BLaER1 (cell line): ENCODE measurements around the gene PDE3B.
A peak's percentile ranks its signal among the peaks of the same experiment; 100 is the strongest.
"Not testable (repeated sequence)": the region's sequence is repeated elsewhere in the genome, so short reads cannot be mapped to it uniquely, and the experiment has no call there.

Source experiments
- H3K27ac ChIP-seq: shearing (Covaris generic); formaldehyde crosslinking; 2 replicates; pipeline ENCODE4 v1.8.1; 2022
- H3K27me3 ChIP-seq: shearing (Covaris generic); formaldehyde crosslinking; 2 replicates; pipeline ENCODE4 v1.8.1; 2022
- H3K36me3 ChIP-seq: shearing (Covaris generic); formaldehyde crosslinking; 2 replicates; pipeline ENCODE4 v1.8.1; 2022
- H3K4me1 ChIP-seq: shearing (Covaris generic); formaldehyde crosslinking; 2 replicates; pipeline ENCODE4 v1.8.1; 2022
- H3K4me2 ChIP-seq: shearing (Covaris generic); formaldehyde crosslinking; 2 replicates; pipeline ENCODE4 v1.8.1; 2022
- H3K4me3 ChIP-seq: shearing (Covaris generic); formaldehyde crosslinking; 2 replicates; pipeline ENCODE4 v1.8.1; 2022
- H3K9ac ChIP-seq: shearing (Covaris generic); formaldehyde crosslinking; 2 replicates; pipeline ENCODE4 v1.8.1; 2022
- H3K9me3 ChIP-seq: shearing (Covaris generic); formaldehyde crosslinking; 2 replicates; pipeline ENCODE4 v1.8.1; 2022
- H4K20me1 ChIP-seq: shearing (Covaris generic); formaldehyde crosslinking; 2 replicates; pipeline ENCODE4 v1.8.1; 2022
- Cebpa-rat ChIP-seq: shearing (Covaris generic); IDR thresholded peaks from 2 replicates; pipeline ENCODE4 v1.8.1; 2022

Gene PDE3B

DNA sequence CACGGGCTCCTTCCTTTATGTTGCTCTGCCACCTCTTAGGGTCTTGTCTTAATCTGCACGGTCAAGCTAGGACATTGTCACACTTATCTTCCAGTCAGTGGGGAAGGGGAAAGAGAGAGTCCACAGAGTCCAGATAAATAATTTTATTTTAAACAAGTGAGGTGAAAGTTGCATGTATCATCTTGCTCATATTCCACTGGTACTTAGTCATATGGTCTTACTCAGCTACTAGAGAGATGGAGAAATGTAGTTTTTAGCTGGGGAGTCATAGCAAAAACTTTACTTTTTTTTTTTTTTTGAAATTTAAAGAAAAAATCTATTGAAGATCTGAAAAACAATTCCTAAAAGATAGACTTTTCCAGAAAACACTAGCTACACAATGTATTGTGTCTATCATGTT, 29.0 kb downstream of the PDE3B start:
- Histone ChIP-seq H3K9me3 (no peaks in the 10 kb centered on the region), H3K4me1 (no peaks in the 10 kb centered on the region), H3K9ac (no peak overlapping the region), H3K27me3 (no peaks in the 10 kb centered on the region), H4K20me1 (no peaks in the 10 kb centered on the region), H3K4me3 (no peak overlapping the region), H3K36me3 (no peaks in the 10 kb centered on the region), H3K4me2 (no peak overlapping the region), H3K27ac (no peak overlapping the region)
- no peak for TF ChIP-seq Cebpa-rat

DNA sequence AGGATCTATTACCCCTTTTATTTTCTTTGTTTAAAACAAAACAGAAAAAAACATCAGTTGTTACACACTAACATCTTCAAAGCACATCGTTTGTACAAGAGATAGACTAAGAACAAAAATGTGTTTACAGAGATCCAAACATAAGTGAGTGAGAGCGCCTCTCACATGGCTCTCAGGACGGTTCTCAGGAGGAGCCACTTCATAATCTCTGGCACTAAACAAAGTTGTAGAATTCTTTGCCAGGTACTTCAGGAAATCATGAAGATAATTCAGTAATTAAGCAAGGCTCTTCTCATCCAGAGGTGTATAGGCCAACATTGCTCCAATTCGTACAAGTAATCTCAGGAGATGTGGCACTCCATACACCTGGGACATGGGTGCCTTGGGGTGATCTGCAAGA, 29.8 kb downstream of the PDE3B start:
- no peak overlapping the region for H3K4me3 ChIP-seq
- H3K27ac ChIP-seq: no peak overlapping the region
- no peaks in the 10 kb centered on the region for H3K27me3 ChIP-seq
- H3K9ac ChIP-seq: no peak overlapping the region
- H3K36me3 ChIP-seq: no peaks in the 10 kb centered on the region
- no peak for TF ChIP-seq Cebpa-rat
- no peak overlapping the region for H3K4me2 ChIP-seq
- H3K4me1 ChIP-seq: no peaks in the 10 kb centered on the region
- H4K20me1 ChIP-seq: no peaks in the 10 kb centered on the region
- H3K9me3 ChIP-seq: 0 out of 2 replicates have a peak, but pooled peaks cover 4% of the 10 kb centered on the region

- Histone ChIP-seq H3K9ac (no peak overlapping the region), H3K27me3 (no peaks in the 10 kb centered on the region), H3K4me3 (no peak overlapping the region), H3K36me3 (no peaks in the 10 kb centered on the region), H3K4me2 (no peak overlapping the region), H3K4me1 (no peaks in the 10 kb centered on the region), H4K20me1 (no peaks in the 10 kb centered on the region), H3K27ac (no peak overlapping the region), H3K9me3 (peaks cover 4% of the 10 kb centered on the region; the same call in 1 of the 2 replicates)
- TF ChIP-seq Cebpa-rat: no peak
Measured at GRCh38 chr11:14673824-14674405, 30.3 kb downstream of the PDE3B start.

GRCh38 chr11:14676068-14676467, 32.5 kb downstream of the PDE3B start:
- Histone ChIP-seq H3K9ac (no peak overlapping the region), H3K4me2 (no peak overlapping the region), H3K27me3 (no peaks in the 10 kb centered on the region), H4K20me1 (no peaks in the 10 kb centered on the region), H3K9me3 (peaks cover 14% of the 10 kb centered on the region), H3K4me3 (no peak overlapping the region), H3K36me3 (no peaks in the 10 kb centered on the region), H3K4me1 (no peaks in the 10 kb centered on the region), H3K27ac (no peak overlapping the region)
- no peak for TF ChIP-seq Cebpa-rat

DNA sequence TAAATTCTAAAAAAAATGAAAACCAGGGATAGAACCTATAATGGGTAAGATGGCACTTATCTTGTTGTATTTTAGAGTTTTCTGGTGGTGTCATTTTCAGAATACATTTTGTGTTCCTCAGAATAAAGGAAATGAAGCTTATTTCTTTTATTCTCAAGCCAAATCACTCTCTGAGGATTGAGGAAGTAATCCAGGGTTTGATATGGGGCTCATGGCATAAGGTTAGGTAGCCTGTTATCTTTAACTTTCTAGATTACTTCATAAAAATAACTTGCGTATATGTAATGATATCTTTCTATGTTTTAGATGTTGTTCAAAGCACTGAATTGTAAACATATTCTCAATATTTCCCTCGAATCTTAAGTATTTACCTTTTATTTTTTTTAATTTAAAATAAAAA, 33.5 kb downstream of the PDE3B start:
- Histone ChIP-seq H3K27ac (no peak overlapping the region), H3K9ac (no peak overlapping the region), H3K4me1 (no peaks in the 10 kb centered on the region), H3K36me3 (no peaks in the 10 kb centered on the region), H3K4me3 (no peak overlapping the region), H3K4me2 (no peak overlapping the region), H3K27me3 (no peaks in the 10 kb centered on the region), H3K9me3 (peaks cover 14% of the 10 kb centered on the region), H4K20me1 (no peaks in the 10 kb centered on the region)
- no peak for TF ChIP-seq Cebpa-rat

DNA sequence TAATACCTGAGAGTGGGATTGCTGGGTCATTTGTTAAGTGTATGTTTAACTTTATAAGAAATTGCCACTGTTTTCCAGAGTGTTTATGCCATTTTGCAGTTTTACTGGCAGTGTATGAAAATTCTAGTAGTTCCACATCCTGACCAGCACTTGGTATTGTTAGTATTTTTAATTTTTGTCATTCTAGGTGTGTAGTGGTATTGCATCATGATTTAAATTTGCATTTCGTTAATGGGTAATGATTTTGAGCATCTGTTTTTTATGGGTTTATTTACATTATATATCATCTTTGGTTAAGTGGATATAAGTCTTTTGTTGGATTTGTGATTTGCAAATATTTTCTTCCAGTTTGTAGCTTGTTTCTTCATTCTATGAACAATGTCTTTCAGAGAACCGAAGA, 34.7 kb downstream of the PDE3B start:
- TF ChIP-seq Cebpa-rat: no peak
- no peaks in the 10 kb centered on the region for H3K4me1 ChIP-seq
- no peak overlapping the region for H3K4me3 ChIP-seq
- H3K9ac ChIP-seq: no peak overlapping the region
- H3K9me3 ChIP-seq: peaks cover 14% of the 10 kb centered on the region
- H3K4me2 ChIP-seq: no peak overlapping the region
- H3K27ac ChIP-seq: no peak overlapping the region
- H4K20me1 ChIP-seq: no peaks in the 10 kb centered on the region
- no peaks in the 10 kb centered on the region for H3K27me3 ChIP-seq
- no peaks in the 10 kb centered on the region for H3K36me3 ChIP-seq

DNA sequence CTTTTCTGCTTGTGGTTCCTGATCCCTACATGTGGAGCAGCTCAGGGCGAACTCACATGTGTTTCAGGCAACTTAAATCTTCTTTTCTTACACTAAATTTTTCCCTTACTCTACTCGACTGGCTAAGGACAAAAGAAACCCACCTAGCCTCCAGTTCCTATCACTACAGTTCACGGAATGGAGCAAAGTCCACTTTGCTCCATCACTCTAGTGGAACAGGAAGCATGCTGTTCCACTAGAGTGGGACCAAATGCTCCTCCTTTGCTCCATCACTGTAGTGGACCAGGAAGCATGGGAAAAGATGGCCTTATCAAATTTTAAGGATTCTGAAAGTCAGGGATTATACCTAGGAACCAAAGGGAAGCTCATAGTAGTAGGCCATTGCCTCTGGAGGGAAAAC, 36.1 kb downstream of the PDE3B start:
- Histone ChIP-seq H3K9ac (no peak overlapping the region), H3K9me3 (peaks cover 14% of the 10 kb centered on the region), H4K20me1 (no peaks in the 10 kb centered on the region), H3K4me2 (no peak overlapping the region), H3K27ac (no peak overlapping the region), H3K4me3 (no peak overlapping the region), H3K36me3 (no peaks in the 10 kb centered on the region), H3K4me1 (no peaks in the 10 kb centered on the region), H3K27me3 (no peaks in the 10 kb centered on the region)
- TF ChIP-seq Cebpa-rat: no peak

DNA sequence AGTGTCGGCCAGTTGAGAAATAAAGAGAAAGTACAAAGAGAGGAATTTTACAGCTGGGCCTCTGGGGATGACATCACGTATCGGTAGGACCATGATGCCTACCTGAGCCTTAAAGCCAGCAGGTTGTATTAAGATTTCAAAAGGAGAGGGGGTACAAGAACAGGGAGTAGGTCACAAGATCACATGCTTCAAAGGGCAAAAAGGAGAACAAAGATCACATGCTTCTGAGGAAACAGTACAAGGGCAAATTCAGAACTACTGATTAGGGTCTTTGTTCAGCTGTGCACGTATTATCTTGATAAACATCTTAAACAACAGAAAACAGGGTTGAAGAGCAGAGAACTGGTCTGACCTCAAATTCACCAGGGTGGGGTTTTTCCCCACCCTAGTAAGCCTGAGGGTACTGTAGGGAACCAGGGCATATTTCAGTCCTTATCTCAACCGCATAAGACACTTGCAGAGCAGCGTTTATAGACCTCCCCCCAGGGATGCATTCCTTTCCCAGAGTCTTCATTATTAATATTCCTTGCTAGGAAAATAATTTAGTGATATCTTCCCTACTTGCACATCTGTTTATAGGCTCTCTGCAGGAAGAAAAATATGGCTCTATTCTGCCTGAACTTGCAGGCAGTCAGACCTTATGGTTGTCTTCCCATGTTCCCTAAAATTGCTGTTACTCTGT, 40.8 kb downstream of the PDE3B start:
- H3K9me3 ChIP-seq, H3K4me2 ChIP-seq, H3K4me3 ChIP-seq: not testable (repeated sequence)

GRCh38 chr11:14687456-14687855, 43.9 kb downstream of the PDE3B start:
- Histone ChIP-seq H3K36me3 (no peaks in the 10 kb centered on the region), H3K4me3 (no peak overlapping the region), H3K9ac (no peak overlapping the region), H3K27ac (no peak overlapping the region), H3K4me2 (peak overlapping the region; percentile 52), H3K9me3 (peaks cover 5% of the 10 kb centered on the region), H4K20me1 (no peaks in the 10 kb centered on the region), H3K27me3 (no peaks in the 10 kb centered on the region), H3K4me1 (peaks cover 18% of the 10 kb centered on the region)
- TF ChIP-seq Cebpa-rat: no peak

More for the DNA sequence above, 40.8 kb downstream of the PDE3B start:
- H3K36me3 ChIP-seq, H3K9ac ChIP-seq, H4K20me1 ChIP-seq, H3K27me3 ChIP-seq, H3K27ac ChIP-seq: not testable (repeated sequence)
- peaks cover 18% of the 10 kb centered on the region for H3K4me1 ChIP-seq

DNA sequence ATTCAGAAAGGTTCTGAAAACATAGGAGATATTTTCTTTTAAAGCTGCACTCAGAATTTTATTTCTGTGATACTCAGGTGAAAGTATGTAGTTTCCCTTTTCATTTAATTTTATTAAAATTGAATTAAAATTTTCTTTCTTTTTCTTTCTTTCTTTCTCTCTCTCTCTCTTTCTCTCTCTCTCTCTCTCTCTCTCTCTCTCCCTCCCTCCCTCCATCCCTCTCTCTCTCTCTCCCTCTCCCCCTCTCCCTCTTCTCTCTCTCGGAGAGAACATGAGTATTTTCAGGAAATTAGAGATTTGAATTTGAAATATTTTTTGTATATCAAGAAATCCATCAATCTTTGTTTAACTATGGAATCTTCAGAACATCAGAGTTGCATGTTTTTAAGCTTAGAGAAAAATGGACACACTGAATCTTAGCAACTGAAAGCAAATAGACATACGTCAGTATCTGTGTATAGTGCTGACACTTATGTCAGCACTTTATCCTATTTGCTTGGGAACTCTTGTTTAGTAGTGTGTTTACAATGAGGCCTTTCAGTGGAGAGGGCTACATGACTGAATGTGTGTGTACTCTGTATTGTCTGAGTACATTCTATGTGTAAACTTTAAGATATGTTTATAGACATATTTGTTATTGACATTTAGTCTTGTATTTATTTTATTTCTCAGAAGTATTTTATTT, 44.5 kb downstream of the PDE3B start:
- Histone ChIP-seq H3K4me3 (no peak overlapping the region), H4K20me1 (no peaks in the 10 kb centered on the region), H3K27me3 (no peaks in the 10 kb centered on the region), H3K27ac (no peak overlapping the region), H3K4me1 (peaks cover 18% of the 10 kb centered on the region), H3K9ac (no peak overlapping the region), H3K9me3 (peaks cover 11% of the 10 kb centered on the region), H3K4me2 (no peak overlapping the region; the same call in 1 of the 2 replicates), H3K36me3 (peaks cover 2% of the 10 kb centered on the region; the same call in 1 of the 2 replicates)
- no peak for TF ChIP-seq Cebpa-rat

DNA sequence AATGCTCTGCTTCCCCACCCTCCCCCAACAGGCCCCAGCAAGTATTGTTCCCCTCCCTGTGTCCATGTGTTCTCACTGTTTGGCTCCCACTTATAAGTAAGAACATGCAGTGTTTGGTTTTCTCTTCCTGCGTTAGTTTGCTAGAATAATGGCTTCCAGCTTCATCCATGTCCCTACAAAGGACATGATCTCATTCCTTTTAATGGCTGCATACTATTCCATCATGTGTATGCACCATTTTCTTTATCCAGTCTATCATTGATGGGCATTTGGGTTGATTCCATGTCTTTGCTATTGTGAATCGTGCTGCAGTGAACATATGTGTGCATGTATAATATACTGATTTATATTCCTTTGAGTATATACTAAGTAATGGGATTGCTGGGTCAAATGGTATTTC, 52.1 kb downstream of the PDE3B start:
- peaks cover 14% of the 10 kb centered on the region; the same call in 1 of the 2 replicates for H3K36me3 ChIP-seq

More for the DNA sequence above, 52.1 kb downstream of the PDE3B start:
- H4K20me1 ChIP-seq, H3K4me3 ChIP-seq, H3K27ac ChIP-seq, H3K4me1 ChIP-seq, H3K4me2 ChIP-seq, H3K27me3 ChIP-seq, H3K9ac ChIP-seq: not testable (repeated sequence)
- peaks cover 34% of the 10 kb centered on the region for H3K9me3 ChIP-seq
